ENCODE results near the gene SNRNP35.

DNA sequence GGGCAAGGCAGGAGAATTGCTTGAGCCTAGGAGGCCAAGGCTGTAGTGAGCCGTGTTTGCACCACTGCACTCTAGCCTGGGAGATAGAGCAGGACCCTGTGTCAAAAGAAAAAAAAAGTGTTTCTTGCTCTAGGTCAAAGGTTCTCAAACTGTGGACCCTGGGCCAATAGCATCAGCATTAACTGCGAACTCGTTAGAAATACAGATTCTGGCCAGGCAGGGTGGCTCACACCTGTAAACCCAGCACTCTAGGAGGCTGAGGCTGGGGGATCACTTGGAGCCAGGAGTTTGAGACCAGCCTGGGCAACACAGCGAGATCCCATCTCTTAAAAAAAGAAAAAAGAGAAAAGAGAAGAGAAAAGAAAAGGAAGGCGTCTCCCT, 22.3 kb upstream of the SNRNP35 start:
- TF ChIP-seq, protein P1, sequence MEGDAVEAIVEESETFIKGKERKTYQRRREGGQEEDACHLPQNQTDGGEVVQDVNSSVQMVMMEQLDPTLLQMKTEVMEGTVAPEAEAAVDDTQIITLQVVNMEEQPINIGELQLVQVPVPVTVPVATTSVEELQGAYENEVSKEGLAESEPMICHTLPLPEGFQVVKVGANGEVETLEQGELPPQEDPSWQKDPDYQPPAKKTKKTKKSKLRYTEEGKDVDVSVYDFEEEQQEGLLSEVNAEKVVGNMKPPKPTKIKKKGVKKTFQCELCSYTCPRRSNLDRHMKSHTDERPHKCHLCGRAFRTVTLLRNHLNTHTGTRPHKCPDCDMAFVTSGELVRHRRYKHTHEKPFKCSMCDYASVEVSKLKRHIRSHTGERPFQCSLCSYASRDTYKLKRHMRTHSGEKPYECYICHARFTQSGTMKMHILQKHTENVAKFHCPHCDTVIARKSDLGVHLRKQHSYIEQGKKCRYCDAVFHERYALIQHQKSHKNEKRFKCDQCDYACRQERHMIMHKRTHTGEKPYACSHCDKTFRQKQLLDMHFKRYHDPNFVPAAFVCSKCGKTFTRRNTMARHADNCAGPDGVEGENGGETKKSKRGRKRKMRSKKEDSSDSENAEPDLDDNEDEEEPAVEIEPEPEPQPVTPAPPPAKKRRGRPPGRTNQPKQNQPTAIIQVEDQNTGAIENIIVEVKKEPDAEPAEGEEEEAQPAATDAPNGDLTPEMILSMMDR (IDR thresholded peaks at IDR 0.05; ENCODE audit: low read depth, low read length) = no peak
- TF ChIP-seq POLR2A (IDR thresholded peaks at IDR 0.05; ENCODE audit: extremely low read depth, insufficient read length) (no peak), MYC (IDR thresholded peaks at IDR 0.05; ENCODE audit: low read depth, low read length) (no peak)
